Chondrocyte (in vitro differentiated cells): ENCODE results near the gene NADSYN1. TPM values are rescaled to one million over a fixed set of nuclear protein-coding genes. Genes with fewer than 3 reads are reported as not detected.
A peak's percentile ranks its signal among the peaks of the same experiment; 100 is the strongest.

Experiments
- DNase-seq: peaks from one replicate; pipeline ENCODE4 v3.0.0; 2021; ENCODE audit warnings: mixed read lengths, low spot score
- H3K27ac Mint-ChIP-seq: one replicate; pipeline ENCODE4 v1.8.0; 2021; ENCODE audit warnings: mild to moderate bottlenecking, moderate library complexity, mixed read lengths; ENCODE audit not compliant: unreplicated experiment
- H3K27me3 Mint-ChIP-seq: 2 replicates; pipeline ENCODE4 v1.8.0; 2021; ENCODE audit warnings: low read depth, mixed read lengths
- H3K36me3 Mint-ChIP-seq: 2 replicates; pipeline ENCODE4 v1.8.0; 2021; ENCODE audit warnings: low read depth, mixed read lengths
- H3K4me1 Mint-ChIP-seq: 2 replicates; pipeline ENCODE4 v1.8.0; 2021; ENCODE audit warnings: low read depth, mild to moderate bottlenecking, mixed read lengths
- H3K4me3 Mint-ChIP-seq: one replicate; pipeline ENCODE4 v1.8.0; 2021; ENCODE audit warnings: mild to moderate bottlenecking, moderate library complexity, mixed read lengths; ENCODE audit not compliant: unreplicated experiment
- H3K9me3 Mint-ChIP-seq: 2 replicates; pipeline ENCODE4 v1.8.0; 2021; ENCODE audit warnings: low read depth, mixed read lengths
- total RNA-seq: library from RNA; stranded (reverse); gene quantifications from 3 replicates; pipeline ENCODE4 v1.2.1, GENCODE V29; 2021
- TF ChIP-seq, protein P1 (sequence below): fragments of 200-600 bp; sonication (generic); IDR thresholded peaks from 2 replicates; pipeline ENCODE4 v1.5.0; 2021; ENCODE audit warnings: antibody characterized with exemption, mild to moderate bottlenecking, moderate library complexity

Gene NADSYN1
- total RNA-seq, 1 donor from 2014 or later, result 38.8 TPM

DNA sequence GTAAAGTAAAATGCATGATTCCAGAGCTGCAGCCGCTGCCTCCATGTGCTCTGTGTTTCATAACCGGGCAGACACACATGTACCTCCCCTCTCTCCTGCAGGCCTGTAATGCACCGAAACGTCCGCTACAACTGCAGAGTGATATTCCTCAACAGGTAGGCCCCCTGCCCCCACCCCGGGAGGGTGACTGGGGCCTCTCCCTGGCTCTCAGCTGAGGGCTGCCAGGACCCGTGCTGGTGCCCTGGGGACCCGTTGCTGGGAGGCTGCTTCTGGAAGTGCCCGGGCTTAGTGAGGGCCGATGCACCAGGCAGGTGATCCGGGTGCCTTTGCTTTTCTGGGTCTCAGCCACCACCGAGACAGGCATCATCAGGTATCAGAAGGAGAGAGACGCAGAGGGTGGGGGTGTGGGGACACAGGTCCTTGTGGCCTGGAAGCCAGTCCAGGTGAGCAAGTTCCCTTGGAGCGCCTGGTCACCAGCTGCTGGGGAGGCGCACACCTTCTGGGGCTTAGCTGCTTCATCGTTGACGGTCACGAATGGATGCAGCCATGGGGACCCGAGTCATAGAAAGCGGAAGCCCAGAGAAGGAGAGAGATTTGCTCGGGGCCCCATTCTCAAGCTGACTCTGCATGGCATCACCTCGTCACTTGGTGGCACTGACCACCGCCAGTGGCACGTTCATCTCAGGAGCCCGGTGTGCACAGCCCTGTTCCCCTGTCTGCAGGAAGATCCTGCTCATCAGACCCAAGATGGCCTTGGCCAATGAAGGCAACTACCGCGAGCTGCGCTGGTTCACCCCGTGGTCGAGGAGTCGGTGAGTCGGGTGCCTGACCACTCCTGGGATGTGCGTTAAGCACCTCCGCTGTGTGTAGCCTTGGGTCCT is 10.6 kb downstream of the NADSYN1 start:
- H3K4me3 Mint-ChIP-seq, result no peak overlapping the region
- H3K36me3 Mint-ChIP-seq, result peaks cover 40% of the 10 kb centered on the region
- TF ChIP-seq, protein P1, sequence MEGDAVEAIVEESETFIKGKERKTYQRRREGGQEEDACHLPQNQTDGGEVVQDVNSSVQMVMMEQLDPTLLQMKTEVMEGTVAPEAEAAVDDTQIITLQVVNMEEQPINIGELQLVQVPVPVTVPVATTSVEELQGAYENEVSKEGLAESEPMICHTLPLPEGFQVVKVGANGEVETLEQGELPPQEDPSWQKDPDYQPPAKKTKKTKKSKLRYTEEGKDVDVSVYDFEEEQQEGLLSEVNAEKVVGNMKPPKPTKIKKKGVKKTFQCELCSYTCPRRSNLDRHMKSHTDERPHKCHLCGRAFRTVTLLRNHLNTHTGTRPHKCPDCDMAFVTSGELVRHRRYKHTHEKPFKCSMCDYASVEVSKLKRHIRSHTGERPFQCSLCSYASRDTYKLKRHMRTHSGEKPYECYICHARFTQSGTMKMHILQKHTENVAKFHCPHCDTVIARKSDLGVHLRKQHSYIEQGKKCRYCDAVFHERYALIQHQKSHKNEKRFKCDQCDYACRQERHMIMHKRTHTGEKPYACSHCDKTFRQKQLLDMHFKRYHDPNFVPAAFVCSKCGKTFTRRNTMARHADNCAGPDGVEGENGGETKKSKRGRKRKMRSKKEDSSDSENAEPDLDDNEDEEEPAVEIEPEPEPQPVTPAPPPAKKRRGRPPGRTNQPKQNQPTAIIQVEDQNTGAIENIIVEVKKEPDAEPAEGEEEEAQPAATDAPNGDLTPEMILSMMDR, result no peak
- peak; percentile 82 for DNase-seq
- no peaks in the 10 kb centered on the region for H3K4me1 Mint-ChIP-seq
- H3K27me3 Mint-ChIP-seq, result no peaks in the 10 kb centered on the region
- H3K27ac Mint-ChIP-seq, result no peak overlapping the region
- no peaks in the 10 kb centered on the region for H3K9me3 Mint-ChIP-seq

DNA sequence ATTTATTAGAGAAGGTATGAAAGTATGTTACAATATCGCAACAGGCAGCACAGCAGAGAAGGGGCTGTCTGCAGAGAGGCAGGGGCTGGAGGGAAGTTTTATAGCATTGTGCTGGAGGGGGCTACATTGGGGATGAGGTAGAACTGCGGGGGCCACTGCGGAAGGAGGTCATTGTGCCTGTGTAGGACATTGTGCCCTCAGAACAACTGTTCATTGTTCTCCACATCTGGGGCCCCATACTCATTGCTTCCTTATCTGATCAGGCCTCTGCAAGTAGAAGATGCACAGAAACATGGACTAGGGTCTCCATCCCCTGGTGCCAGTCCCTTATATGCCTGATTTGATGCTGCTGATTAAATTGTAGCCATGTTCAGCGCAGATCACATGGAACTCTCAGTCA is 12.1 kb downstream of the NADSYN1 start:
- H3K27me3 Mint-ChIP-seq, result no peaks in the 10 kb centered on the region
- no peak overlapping the region for H3K27ac Mint-ChIP-seq
- TF ChIP-seq, protein P1, result no peak
- no peak overlapping the region for H3K4me3 Mint-ChIP-seq
- no peaks in the 10 kb centered on the region for H3K9me3 Mint-ChIP-seq
- no peaks in the 10 kb centered on the region for H3K4me1 Mint-ChIP-seq
- peak; percentile 34 for DNase-seq
- H3K36me3 Mint-ChIP-seq, result peaks cover 35% of the 10 kb centered on the region

DNA sequence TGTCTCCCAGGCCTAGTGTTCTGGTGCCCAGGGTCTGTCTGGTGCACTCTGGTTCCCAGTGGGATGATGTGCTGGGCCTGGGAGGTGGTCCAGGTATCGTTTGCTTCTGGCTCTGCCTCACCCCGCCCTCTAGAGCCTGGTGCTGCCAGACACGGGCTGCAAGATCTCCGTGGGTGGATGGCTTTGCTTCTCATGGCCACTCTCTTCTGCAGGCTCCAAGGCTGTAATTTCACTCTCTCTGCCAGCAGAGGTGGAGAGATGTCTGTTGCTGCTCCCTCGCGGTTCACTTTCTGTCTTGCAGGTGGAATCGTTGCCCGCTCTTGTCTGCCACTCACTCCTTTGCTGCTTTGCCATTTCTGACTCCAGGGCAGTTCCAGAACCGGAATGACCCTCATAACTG is 13.4 kb downstream of the NADSYN1 start:
- Mint-ChIP-seq H3K36me3 (peaks cover 25% of the 10 kb centered on the region), H3K4me1 (no peaks in the 10 kb centered on the region)

DNA sequence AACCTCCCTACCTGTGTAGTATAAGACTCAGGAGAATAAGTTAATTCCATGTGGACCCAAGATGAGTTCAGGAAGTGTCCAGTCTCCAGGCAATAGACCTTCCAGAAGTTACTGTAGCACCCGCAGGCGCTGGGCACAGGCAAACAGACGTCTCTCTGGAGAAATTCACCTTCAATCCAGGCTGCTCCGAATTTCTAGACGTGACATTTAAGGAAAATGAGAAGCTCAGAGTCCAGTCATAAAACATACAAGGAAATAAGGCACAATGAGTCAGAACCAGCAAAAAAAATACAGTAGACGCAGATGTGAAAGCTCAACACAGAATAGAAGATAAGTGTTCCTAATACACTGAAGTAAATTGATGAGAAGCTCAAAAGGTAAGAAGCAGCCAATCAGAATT is 14.2 kb downstream of the NADSYN1 start:
- DNase-seq, result peak; percentile 30
- Mint-ChIP-seq H3K36me3 (peaks cover 22% of the 10 kb centered on the region), H3K4me1 (no peaks in the 10 kb centered on the region), H3K27ac (no peak overlapping the region), H3K9me3 (no peaks in the 10 kb centered on the region), H3K27me3 (no peaks in the 10 kb centered on the region), H3K4me3 (no peak overlapping the region)
- TF ChIP-seq, protein P1, result no peak

More for the DNA sequence above, 13.4 kb downstream of the NADSYN1 start:
- no peaks in the 10 kb centered on the region for H3K27me3 Mint-ChIP-seq
- DNase-seq, result peak; percentile 41
- no peak overlapping the region for H3K4me3 Mint-ChIP-seq
- TF ChIP-seq, protein P1, result no peak
- H3K27ac Mint-ChIP-seq, result no peak overlapping the region
- H3K9me3 Mint-ChIP-seq, result no peaks in the 10 kb centered on the region

DNA sequence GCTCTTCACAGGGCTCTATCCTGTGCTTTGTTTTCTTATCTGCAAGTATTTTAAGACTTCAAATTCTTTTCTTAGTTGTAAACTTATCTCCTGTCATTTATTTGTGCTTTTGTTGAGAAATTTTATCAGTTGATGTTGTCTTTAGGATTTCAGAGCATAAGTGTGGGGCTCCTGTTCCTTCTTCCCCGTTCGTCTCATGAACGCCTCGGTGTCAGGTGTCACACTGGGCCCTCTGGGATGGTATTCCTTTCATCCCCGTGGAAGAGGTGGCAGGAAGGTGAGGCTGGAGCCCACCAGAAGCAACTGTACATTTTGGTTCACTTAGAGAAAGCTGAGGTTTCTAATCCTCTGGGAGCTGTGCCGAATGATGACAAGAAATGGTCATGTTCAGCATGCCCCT is 17.9 kb downstream of the NADSYN1 start:
- DNase-seq, result peak; percentile 21
- H3K27ac Mint-ChIP-seq, result no peak overlapping the region
- H3K36me3 Mint-ChIP-seq, result peaks cover 20% of the 10 kb centered on the region
- H3K4me3 Mint-ChIP-seq, result no peak overlapping the region
- TF ChIP-seq, protein P1, result no peak
- H3K27me3 Mint-ChIP-seq, result no peaks in the 10 kb centered on the region
- no peaks in the 10 kb centered on the region for H3K4me1 Mint-ChIP-seq
- H3K9me3 Mint-ChIP-seq, result no peaks in the 10 kb centered on the region
